NCI-H460 (cell line): ENCODE measurements around the gene PPP6R2. TPM values are rescaled to one million over a fixed set of nuclear protein-coding genes. Genes with fewer than 3 reads are reported as not detected.

Experiments used
- DNase-seq: peaks from one replicate; pipeline ENCODE4 v3.0.0-alpha.2; 2016; ENCODE audit warnings: low read depth; ENCODE audit errors: extremely low read depth
- total RNA-seq: library from RNA; depleted of rRNA; stranded (reverse); fragments of >200 nt; shearing (Covaris generic); gene quantifications from 2 replicates; pipeline ENCODE4 v1.2.3, GENCODE V29; 2014

Gene PPP6R2
- total RNA-seq, 1 experiment from 2014 or later = 24.5 TPM

DNA sequence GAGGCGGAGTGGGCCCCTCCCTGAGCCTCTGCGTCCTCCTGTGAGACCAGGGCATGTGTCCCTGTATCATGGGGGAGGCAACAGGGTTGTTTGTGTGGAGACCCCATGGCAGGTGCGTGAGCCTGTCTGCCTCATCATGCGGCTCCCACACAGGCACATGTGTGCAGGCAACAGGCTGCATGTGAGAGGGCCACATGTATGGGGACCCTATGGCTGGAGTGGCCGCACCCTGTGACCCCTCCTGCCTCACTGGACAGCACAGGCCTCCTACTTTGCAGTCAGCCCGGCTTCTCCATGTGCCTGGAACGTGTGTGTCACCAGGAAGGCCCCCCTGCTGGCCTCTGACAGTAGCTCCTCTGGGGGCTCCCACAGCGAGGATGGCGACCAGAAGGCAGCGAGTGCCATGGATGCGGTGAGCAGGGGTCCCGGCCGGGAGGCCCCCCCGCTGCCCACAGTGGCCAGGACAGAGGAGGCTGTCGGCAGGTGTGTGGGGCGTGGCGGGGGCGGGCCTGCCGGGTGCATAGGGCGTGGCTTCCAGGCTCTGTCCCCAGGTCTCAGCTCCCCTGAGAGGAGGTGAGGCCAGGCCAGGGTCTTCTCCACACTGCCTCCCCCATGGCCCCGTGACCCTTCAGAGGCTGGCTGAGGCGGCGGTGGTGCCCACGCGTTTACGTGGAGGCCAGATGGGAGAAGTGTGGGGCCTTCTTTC, 97.6 kb downstream of the PPP6R2 start:
- DNase-seq = no peak

GRCh38 chr22:50441428-50441993, 98.4 kb downstream of the PPP6R2 start:
- DNase-seq = no peak

- DNase-seq = no peak
Observed at GRCh38 chr22:50443197-50443596, 100.1 kb downstream of the PPP6R2 start.

GRCh38 chr22:50443801-50444625, 100.9 kb downstream of the PPP6R2 start:
- DNase-seq = no peak

- no peak for DNase-seq
Observed at GRCh38 chr22:50444663-50445062, 101.5 kb downstream of the PPP6R2 start.

GRCh38 chr22:50445071-50445879, 102.1 kb downstream of the PPP6R2 start:
- DNase-seq = no peak

- no peak for DNase-seq
Observed at GRCh38 chr22:50445880-50446707, 103.0 kb downstream of the PPP6R2 start.

- no peak for DNase-seq
Observed at GRCh38 chr22:50446708-50447575, 103.8 kb downstream of the PPP6R2 start.

DNA sequence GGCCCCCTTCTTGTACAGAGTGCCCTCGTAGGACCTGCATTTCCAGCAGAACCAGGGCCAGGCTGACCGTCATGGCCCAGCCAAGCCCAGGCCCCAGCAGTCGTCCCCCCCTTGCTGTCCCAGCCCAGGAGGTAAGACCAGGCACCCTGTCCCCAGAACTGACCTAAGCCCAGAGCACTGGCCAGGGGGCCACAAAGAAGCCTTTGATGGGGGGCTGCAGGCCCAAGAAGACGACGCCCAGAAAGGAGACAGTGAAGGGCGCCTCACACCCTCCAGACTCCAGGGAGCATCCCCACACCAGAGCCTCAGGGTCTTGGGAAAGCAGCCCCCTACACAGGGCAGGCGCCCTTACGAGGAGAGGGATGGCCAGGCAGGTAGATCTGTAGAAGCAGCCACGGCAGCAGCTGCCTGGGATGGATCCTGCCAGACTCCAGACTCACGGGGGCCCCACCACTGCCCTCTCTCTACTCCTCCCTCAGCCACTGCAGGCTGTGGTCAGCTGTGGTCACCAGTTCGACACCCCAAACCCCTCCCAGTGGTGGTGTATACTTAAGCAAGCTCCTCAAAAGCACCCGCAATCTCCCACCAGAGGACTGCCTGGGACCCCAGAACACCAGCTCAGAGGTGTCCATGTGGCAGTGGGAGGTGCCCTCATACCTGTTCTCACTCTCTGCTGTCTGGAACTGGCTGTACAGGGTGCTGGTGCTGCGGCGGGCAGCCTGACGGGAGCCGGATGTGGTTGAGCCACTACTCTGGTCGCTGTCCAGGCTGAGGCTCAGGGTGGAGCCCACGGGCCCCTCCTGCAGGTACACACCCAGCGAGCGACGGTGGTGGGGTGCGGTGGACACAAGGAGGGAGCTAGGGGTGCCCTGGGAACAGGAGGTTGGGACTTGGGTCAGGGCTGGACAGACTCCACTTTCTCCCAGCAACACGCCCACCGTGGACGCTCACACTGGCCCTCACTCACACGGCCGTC, 104.7 kb downstream of the PPP6R2 start:
- DNase-seq = no peak

DNA sequence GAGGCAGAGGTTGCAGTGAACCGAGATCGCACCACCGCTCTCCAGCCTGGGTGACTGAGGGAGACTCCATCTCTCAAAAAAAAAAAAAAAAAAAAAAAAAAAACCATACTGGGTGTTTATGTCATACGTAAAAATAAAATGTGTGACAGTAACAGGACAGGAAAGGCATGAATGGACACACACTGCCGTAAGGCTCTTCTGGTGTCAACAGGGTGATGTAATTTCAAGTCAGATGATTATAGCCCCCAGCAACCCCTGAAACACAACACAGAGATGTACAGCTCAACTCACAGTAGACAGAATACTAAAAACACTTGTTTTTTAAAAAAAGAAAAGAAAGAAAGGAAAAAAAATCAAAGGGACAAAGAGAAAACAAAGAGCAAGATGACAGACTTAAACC, 109.5 kb downstream of the PPP6R2 start:
- no peak for DNase-seq

GRCh38 chr22:50454556-50455075, 111.5 kb downstream of the PPP6R2 start:
- no peak for DNase-seq

GRCh38 chr22:50455201-50455600, 112.1 kb downstream of the PPP6R2 start:
- no peak for DNase-seq

DNA sequence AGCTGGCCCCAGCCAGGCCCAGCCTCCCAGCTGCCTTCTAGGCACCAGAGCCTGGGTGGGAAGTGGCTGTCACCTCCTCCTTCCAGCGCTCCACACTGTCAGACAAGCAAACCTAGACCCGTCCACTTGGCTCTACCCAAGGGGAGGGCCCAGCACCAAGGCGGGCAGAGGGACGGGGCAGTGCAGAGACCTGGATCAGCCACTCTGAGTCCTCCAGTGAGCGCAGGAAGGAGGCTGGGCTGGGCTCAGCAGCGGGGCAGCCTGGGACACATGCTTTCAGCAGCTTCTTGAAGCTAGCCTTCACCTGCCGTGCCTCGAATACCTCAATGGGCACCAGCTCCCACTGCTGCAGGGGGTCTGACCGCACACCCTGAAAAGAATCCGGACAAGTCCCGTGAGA, 112.9 kb downstream of the PPP6R2 start:
- no peak for DNase-seq

DNA sequence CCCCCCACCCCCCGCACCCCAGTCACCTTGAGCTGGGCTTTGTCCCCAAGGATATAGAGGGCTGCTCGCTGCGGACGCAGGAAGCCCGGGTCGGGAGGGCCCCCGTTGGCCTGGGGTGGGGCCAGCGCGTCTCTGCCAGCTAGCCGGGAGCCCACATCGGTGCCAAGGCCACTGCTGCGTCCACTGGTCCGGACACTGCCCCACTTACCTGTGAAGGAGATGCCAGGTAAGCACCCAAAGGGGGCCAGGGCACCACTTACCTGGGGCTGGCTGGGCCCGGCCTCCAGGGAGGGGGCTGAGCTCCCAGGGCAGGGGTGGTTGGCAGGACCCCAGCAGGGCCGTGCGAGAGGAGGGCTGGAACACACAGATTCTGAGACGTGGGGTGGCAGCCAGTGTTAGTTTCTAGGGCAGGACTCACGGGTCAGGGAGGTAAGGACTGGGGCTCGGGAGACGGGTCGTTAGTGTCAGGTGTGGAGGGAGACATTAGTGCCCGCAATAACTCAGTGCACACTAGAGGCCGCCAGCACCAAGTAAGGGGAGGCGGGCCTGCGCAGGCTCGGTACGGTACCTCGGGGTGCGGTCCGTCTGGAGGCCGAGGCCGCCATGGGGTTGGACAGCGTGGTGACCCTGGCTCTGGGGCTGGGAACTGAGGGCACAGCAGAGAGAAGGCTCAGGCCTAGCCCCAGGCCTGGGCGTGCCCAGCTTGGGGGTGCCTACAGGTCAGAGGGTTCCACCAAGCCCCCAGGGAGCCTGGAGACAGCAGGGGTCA, 113.5 kb downstream of the PPP6R2 start:
- no peak for DNase-seq

DNA sequence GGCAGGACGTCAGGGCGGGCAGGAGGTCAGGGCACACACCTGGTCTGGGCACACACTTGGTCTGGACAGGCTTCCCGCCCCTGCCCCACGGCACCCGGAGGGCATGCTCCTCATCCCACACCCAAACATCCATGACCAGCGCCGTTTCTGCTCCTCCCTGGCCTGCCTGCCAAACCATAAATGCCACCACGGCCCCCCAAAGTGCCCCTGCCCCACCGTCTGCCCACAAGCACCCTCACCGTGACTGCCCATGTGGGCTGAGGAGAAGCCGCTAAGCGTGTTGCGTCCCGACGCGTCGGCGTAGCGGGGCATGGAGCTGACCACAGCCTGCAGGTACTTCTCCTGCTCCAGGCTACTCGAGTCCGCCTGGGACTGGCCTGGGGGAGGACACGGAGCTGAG, 115.9 kb downstream of the PPP6R2 start:
- DNase-seq = no peak

DNA sequence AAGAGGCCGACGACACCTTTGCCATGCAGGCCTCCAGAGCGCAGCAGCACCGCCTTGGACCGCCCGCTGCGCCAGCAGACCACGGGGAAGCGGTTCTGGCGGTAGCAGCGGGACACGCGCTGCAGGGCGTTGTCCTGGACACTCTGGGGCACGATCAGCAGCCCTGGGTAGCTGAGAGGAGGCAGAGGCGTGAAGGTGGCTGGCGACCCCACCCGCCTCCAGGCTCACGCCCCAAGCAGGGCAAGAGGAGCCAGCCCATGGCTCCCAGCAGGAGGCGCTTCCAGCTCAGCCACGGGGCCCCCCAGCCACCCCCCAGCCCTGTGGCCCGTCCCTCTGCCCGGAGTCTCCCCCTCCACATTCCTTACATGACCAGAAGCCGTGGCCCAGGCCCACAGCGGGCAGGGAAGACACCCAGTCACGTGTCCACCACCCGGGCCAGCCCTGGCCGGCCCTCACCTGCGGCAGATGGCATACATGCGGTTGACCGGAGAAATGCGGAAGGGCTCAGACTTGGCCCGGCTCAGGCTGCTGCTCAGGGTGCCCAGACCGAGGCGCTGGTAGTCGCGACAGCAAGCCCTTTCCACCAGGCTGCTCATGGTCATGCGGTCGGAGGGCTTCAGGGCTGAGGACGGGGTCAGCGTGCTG, 116.5 kb downstream of the PPP6R2 start:
- no peak for DNase-seq
